ENCODE results near the gene MAP2K2. TPM values are rescaled to one million over a fixed set of nuclear protein-coding genes. Genes with fewer than 3 reads are reported as not detected.

Gene MAP2K2
- total RNA-seq, 1 donor from 2014 or later, result 155 TPM

DNA sequence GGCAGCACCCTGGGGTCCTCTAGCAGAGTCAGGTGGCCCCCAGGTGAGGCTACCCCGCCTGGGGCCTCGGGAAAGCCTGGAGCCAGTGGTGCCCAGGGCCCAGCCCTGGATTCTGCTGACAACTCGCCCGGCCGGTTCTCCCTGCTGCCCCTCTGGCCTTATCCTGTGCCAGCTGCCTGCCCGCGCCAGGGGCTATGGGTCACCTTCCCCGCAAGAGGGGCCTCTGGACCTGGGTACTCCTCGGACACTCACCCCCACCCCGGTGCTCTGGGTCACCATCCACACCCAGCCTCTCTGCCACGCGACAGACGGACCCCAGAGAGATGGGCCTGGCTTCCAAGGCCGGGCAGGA, 81.2 kb downstream of the MAP2K2 start:
- H3K4me3 ChIP-seq, result no peak overlapping the region
- H3K4me1 ChIP-seq, result no peaks in the 10 kb centered on the region
- TF ChIP-seq, protein P1, sequence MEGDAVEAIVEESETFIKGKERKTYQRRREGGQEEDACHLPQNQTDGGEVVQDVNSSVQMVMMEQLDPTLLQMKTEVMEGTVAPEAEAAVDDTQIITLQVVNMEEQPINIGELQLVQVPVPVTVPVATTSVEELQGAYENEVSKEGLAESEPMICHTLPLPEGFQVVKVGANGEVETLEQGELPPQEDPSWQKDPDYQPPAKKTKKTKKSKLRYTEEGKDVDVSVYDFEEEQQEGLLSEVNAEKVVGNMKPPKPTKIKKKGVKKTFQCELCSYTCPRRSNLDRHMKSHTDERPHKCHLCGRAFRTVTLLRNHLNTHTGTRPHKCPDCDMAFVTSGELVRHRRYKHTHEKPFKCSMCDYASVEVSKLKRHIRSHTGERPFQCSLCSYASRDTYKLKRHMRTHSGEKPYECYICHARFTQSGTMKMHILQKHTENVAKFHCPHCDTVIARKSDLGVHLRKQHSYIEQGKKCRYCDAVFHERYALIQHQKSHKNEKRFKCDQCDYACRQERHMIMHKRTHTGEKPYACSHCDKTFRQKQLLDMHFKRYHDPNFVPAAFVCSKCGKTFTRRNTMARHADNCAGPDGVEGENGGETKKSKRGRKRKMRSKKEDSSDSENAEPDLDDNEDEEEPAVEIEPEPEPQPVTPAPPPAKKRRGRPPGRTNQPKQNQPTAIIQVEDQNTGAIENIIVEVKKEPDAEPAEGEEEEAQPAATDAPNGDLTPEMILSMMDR (IDR thresholded peaks at IDR 0.05), result no peak
- no peaks in the 10 kb centered on the region for H3K27me3 ChIP-seq
- H3K9me3 ChIP-seq, result no peaks in the 10 kb centered on the region
- H3K27ac ChIP-seq, result no peak overlapping the region
- DNase-seq (ENCODE audit: low spot score in 2 of 2), result no peak
- H3K36me3 ChIP-seq, result peaks cover 35 to 59% of the 10 kb centered on the region in 2 donors
- intact Hi-C loops (cut with DNase I), result no loop called here

DNA sequence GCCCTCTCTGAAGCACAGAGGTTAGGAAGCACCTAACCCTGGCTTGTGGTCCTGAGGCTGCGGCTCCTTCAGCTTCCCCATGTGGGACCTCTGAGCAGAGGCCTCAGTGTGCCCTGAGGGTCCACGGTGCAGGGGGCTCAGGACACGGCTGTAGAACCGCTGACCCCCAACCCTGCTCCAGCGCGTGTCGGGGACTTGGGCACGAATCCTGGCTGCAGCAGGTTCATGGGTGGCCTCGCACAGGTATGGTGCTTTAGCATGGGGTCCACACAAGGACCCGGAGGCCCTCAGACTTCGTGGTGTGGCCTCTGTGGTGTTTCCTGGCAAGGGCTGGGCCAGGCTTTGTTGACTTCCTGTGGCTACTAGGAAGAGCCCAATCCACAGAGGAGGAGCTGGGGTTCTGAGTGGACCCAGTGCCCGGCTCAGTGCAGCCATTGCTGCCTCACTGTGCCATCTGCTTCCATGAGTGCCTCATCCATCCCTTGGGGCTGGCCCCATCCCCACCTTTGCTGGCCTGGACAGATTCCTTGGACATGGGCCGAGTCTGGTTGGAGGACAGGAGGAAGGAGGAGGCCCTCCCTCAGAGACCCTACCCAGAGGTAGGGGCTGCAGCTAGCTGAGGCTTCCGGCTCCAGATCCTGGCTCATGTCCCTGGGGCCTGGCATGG, 81.7 kb downstream of the MAP2K2 start:
- Histone ChIP-seq H3K27ac (no peak overlapping the region), H3K9me3 (no peaks in the 10 kb centered on the region), H3K27me3 (no peaks in the 10 kb centered on the region), H3K4me3 (no peak overlapping the region), H3K36me3 (peaks cover 36 to 59% of the 10 kb centered on the region in 2 donors), H3K4me1 (no peaks in the 10 kb centered on the region)
- TF ChIP-seq, protein P1 (IDR thresholded peaks at IDR 0.05), result no peak
- no peak for DNase-seq (ENCODE audit: low spot score in 2 of 2)
- intact Hi-C loops (cut with DNase I), result no loop called here

Other genes starting within 250 kb of the MAP2K2 start
- not detected for gene ATCAY, start 243.4 kb downstream of the MAP2K2 start, total RNA-seq
- not detected for gene NMRK2, start 191.1 kb downstream of the MAP2K2 start, total RNA-seq
- 135 TPM for gene DAPK3, start 153.0 kb downstream of the MAP2K2 start, total RNA-seq
- 1,544 TPM for gene EEF2, start 138.7 kb downstream of the MAP2K2 start, total RNA-seq
- 30.8 TPM for gene PIAS4, start 116.4 kb downstream of the MAP2K2 start, total RNA-seq
- gene ZBTB7A, start 57.2 kb downstream of the MAP2K2 start, total RNA-seq, result 76.4 TPM
- gene CREB3L3, start 29.5 kb upstream of the MAP2K2 start, total RNA-seq, result 2.8 TPM
- gene SIRT6, start 58.4 kb upstream of the MAP2K2 start, total RNA-seq, result 5.9 TPM
- not detected for gene ANKRD24, start 58.6 kb upstream of the MAP2K2 start, total RNA-seq
- not detected for gene EBI3, start 105.4 kb upstream of the MAP2K2 start, total RNA-seq
- gene YJU2, start 123.0 kb upstream of the MAP2K2 start, total RNA-seq, result 64.6 TPM
- not detected for gene SHD, start 155.1 kb upstream of the MAP2K2 start, total RNA-seq
- gene TMIGD2, start 178.3 kb upstream of the MAP2K2 start, total RNA-seq, result not detected
- not detected for gene FSD1, start 180.5 kb upstream of the MAP2K2 start, total RNA-seq
- 6.6 TPM for gene STAP2, start 214.7 kb upstream of the MAP2K2 start, total RNA-seq
- 21.9 TPM for gene MPND, start 219.4 kb upstream of the MAP2K2 start, total RNA-seq